ENCODE data around the gene HLA-DOA.

- no peak for TF ChIP-seq CREB5 (CRISPR knock-in tag; IDR thresholded peaks at IDR 0.05; ENCODE audit: low read depth)
- TF ChIP-seq PPARA (CRISPR knock-in tag; IDR thresholded peaks at IDR 0.05; ENCODE audit: borderline replicate concordance) = no peak
- no peak for TF ChIP-seq ESRRG (CRISPR knock-in tag; IDR thresholded peaks at IDR 0.05)
- no peak for TF ChIP-seq ZNF8 (CRISPR knock-in tag; IDR thresholded peaks at IDR 0.05)
- TF ChIP-seq CSRNP3 (CRISPR knock-in tag; IDR thresholded peaks at IDR 0.05) = no peak
- TF ChIP-seq PATZ1 (CRISPR knock-in tag; IDR thresholded peaks at IDR 0.05; ENCODE audit: borderline replicate concordance) = no peak
- TF ChIP-seq RARB (CRISPR knock-in tag; IDR thresholded peaks at IDR 0.05) = no peak
Observed at GRCh38 chr6:33030245-33030644, 20.9 kb upstream of the HLA-DOA start.

All from SK-N-SH treated with all-trans-retinoic acid at 6 μM for 48 hours (cell line).